K562 (cell line): ENCODE measurements around the gene ARRDC5. TPM values are rescaled to one million over a fixed set of nuclear protein-coding genes. Genes with fewer than 3 reads are reported as not detected.

Source experiments
- MYC ChIP-seq, 2 experiments: fragments of 250-450 bp in 1 of 2; sonication (Bioruptor Pico) in 1 of 2; IDR thresholded peaks; 2 replicates each; pipeline versions ENCODE4 v1.5.1 to v1.6.1; 2012 to 2021; ENCODE audit warnings: low read depth in 2 of 2, borderline replicate concordance in 1 of 2, improper control_type of control experiment in 1 of 2, low read length in 1 of 2, mild to moderate bottlenecking in 1 of 2, moderate library complexity in 1 of 2
- POLR3A ChIP-seq: IDR thresholded peaks from 2 replicates; pipeline ENCODE4 v1.6.1; 2011; ENCODE audit warnings: borderline replicate concordance, mild to moderate bottlenecking, moderate library complexity; ENCODE audit not compliant: insufficient read length, insufficient read depth; ENCODE audit errors: extremely low read depth
- ZBTB40 ChIP-seq, 2 experiments: fragments of 450-650 bp in 1 of 2; sonication (generic) in 1 of 2; formaldehyde crosslinking in 1 of 2; IDR thresholded peaks; 2 replicates each; pipeline versions ENCODE4 v1.7.1 to v1.9.0; 2016 to 2022; ENCODE audit warnings: inconsistent platforms in 1 of 2, mild to moderate bottlenecking in 1 of 2, missing genetic modification reagents in 1 of 2
- polyA plus RNA-seq, 8 experiments: library from polyadenylated mRNA; depleted of rRNA in 4 of 8; stranded (reverse) in 5 of 8; unstranded in 3 of 8; fragments of >200 nt; fragmentation: Nextera tagmentation in 2 of 8; fragmentation: Illumina TruSeq in 1 of 8; extraction: Ambion mirVana in 2 of 8; extraction: Trizol in 1 of 8; gene quantifications; 2 replicates each; pipeline versions ENCODE4 v1.2.1 to v1.2.3, GENCODE V29; 2011 to 2014; ENCODE audit warnings: inconsistent platforms in 1 of 8, missing spikeins in 1 of 8
- total RNA-seq, 7 experiments: library from RNA; depleted of rRNA in 6 of 7; stranded (reverse); fragments of >200 nt in 6 of 7; fragmentation: Illumina TruSeq in 2 of 7; extraction: Trizol in 2 of 7; gene quantifications; 2 replicates each; pipeline versions ENCODE4 v1.2.1 to v1.2.3, GENCODE V29; 2011 to 2021; ENCODE audit warnings: low replicate concordance in 1 of 7
- TF ChIP-seq, protein P1 (sequence below): fragments of 200-600 bp; sonication (generic); IDR thresholded peaks from one replicate; pipeline ENCODE4 v1.6.1; 2012; ENCODE audit warnings: mild to moderate bottlenecking, low read depth, low read length, inconsistent platforms

Gene ARRDC5
- total and polyA plus RNA-seq, 9 of the 15 experiments (the other 6 are each of a cell fraction or from before 2014, with no cell fraction given) = not detected

- 0 out of 2 replicates have a peak, but pooled peaks have one; percentile 35 for TF ChIP-seq ZBTB40 (IDR thresholded peaks at IDR 0.05)
- no peak for TF ChIP-seq ZBTB40 (CRISPR knock-in tag; IDR thresholded peaks at IDR 0.05)
- TF ChIP-seq MYC (IDR thresholded peaks at IDR 0.05; ENCODE audit: low read depth, low read length) = peak; percentile 72
- TF ChIP-seq MYC (CRISPR knock-in tag; IDR thresholded peaks at IDR 0.05; ENCODE audit: borderline replicate concordance, low read depth) = no peak
- TF ChIP-seq POLR3A = no peak
- TF ChIP-seq, protein P1, sequence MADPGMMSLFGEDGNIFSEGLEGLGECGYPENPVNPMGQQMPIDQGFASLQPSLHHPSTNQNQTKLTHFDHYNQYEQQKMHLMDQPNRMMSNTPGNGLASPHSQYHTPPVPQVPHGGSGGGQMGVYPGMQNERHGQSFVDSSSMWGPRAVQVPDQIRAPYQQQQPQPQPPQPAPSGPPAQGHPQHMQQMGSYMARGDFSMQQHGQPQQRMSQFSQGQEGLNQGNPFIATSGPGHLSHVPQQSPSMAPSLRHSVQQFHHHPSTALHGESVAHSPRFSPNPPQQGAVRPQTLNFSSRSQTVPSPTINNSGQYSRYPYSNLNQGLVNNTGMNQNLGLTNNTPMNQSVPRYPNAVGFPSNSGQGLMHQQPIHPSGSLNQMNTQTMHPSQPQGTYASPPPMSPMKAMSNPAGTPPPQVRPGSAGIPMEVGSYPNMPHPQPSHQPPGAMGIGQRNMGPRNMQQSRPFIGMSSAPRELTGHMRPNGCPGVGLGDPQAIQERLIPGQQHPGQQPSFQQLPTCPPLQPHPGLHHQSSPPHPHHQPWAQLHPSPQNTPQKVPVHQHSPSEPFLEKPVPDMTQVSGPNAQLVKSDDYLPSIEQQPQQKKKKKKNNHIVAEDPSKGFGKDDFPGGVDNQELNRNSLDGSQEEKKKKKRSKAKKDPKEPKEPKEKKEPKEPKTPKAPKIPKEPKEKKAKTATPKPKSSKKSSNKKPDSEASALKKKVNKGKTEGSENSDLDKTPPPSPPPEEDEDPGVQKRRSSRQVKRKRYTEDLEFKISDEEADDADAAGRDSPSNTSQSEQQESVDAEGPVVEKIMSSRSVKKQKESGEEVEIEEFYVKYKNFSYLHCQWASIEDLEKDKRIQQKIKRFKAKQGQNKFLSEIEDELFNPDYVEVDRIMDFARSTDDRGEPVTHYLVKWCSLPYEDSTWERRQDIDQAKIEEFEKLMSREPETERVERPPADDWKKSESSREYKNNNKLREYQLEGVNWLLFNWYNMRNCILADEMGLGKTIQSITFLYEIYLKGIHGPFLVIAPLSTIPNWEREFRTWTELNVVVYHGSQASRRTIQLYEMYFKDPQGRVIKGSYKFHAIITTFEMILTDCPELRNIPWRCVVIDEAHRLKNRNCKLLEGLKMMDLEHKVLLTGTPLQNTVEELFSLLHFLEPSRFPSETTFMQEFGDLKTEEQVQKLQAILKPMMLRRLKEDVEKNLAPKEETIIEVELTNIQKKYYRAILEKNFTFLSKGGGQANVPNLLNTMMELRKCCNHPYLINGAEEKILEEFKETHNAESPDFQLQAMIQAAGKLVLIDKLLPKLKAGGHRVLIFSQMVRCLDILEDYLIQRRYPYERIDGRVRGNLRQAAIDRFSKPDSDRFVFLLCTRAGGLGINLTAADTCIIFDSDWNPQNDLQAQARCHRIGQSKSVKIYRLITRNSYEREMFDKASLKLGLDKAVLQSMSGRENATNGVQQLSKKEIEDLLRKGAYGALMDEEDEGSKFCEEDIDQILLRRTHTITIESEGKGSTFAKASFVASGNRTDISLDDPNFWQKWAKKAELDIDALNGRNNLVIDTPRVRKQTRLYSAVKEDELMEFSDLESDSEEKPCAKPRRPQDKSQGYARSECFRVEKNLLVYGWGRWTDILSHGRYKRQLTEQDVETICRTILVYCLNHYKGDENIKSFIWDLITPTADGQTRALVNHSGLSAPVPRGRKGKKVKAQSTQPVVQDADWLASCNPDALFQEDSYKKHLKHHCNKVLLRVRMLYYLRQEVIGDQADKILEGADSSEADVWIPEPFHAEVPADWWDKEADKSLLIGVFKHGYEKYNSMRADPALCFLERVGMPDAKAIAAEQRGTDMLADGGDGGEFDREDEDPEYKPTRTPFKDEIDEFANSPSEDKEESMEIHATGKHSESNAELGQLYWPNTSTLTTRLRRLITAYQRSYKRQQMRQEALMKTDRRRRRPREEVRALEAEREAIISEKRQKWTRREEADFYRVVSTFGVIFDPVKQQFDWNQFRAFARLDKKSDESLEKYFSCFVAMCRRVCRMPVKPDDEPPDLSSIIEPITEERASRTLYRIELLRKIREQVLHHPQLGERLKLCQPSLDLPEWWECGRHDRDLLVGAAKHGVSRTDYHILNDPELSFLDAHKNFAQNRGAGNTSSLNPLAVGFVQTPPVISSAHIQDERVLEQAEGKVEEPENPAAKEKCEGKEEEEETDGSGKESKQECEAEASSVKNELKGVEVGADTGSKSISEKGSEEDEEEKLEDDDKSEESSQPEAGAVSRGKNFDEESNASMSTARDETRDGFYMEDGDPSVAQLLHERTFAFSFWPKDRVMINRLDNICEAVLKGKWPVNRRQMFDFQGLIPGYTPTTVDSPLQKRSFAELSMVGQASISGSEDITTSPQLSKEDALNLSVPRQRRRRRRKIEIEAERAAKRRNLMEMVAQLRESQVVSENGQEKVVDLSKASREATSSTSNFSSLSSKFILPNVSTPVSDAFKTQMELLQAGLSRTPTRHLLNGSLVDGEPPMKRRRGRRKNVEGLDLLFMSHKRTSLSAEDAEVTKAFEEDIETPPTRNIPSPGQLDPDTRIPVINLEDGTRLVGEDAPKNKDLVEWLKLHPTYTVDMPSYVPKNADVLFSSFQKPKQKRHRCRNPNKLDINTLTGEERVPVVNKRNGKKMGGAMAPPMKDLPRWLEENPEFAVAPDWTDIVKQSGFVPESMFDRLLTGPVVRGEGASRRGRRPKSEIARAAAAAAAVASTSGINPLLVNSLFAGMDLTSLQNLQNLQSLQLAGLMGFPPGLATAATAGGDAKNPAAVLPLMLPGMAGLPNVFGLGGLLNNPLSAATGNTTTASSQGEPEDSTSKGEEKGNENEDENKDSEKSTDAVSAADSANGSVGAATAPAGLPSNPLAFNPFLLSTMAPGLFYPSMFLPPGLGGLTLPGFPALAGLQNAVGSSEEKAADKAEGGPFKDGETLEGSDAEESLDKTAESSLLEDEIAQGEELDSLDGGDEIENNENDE = no peak
Measured at GRCh38 chr19:4909156-4909896, 6.6 kb upstream of the ARRDC5 start, which contains the start of gene UHRF1 (continued).
